ENCODE results near the gene FAM110D.

The FAM110D gene

GRCh38 chr1:26162220-26162709 lies 3.4 kb downstream of the FAM110D start:
- peak; percentile 47 for DNase-seq (ENCODE audit: low read depth, low spot score)

- DNase-seq (ENCODE audit: low read depth, low spot score): no peak
Measured at GRCh38 chr1:26163684-26164035, 4.8 kb downstream of the FAM110D start.

- peak; percentile 88 for DNase-seq (ENCODE audit: low read depth, low spot score)
Measured at GRCh38 chr1:26164036-26164860, 5.4 kb downstream of the FAM110D start.

- DNase-seq (ENCODE audit: low read depth, low spot score): peak; percentile 78
Measured at GRCh38 chr1:26164861-26165842, 6.3 kb downstream of the FAM110D start.

- no peak for DNase-seq (ENCODE audit: low read depth, low spot score)
Measured at GRCh38 chr1:26166719-26167281, 7.9 kb downstream of the FAM110D start.

DNA sequence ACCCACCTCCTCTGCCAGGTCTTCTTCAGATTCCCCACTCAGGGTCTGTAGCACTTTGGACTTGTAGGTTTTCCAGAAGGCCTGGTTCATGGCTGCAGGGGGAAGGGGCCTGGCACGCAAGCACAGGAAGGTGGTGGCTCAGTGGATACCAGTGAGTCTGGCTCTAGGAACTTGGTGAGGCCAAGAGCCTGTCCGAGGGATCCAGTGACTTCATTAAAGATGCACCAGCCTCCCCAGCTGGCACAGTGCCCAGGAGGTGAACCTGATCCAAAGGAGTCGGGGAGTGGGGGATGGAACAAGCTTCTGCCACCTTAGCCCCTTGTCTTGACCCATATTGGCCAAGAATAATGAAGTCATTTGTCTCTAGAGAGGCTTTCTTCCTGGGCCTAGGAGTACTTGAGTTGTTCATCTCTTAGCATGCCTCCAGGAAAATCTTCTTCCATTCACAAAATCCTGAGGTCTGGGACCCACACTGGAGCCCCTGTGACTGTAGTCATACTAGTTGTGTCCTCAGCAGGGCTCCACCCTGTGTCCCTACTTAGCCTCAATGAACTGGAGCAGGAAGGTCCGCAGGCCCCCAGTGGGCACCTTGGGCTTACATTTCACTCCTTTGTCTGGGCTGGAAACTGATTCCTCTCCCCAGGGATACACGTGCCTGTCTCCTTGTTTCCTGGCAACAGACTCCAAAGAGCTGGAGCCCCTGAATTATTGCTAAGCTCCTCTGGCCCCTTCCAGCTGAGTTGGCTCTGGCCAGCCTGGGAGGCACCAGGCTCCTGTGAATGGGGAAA lies 9.7 kb downstream of the FAM110D start, which contains the start of gene C1orf232:
TSS of gene C1orf232 (minus strand) at position 554 of the 788 bp plus-strand sequence. CDS start at position 90, 464 bp downstream.
- DNase-seq (ENCODE audit: low read depth, low spot score): peak; percentile 32

DNA sequence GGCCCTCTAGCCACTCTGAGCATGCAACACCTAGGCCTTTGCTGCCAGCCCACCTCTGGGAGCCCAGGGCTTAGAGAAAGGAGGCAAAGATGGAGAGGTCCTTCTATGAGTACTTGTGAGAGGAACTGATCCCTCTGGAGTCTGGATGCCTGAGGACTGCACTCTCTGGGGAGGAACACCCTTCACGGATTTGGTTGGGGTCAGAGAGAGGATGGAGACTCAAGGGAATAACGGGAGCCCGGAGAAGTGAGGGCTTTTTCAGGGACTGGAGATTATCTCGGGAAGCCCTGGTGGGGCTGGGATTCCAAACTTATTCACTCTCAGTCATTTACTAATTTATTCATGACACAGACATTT lies 10.3 kb downstream of the FAM110D start:
- no peak for DNase-seq (ENCODE audit: low read depth, low spot score)

DNA sequence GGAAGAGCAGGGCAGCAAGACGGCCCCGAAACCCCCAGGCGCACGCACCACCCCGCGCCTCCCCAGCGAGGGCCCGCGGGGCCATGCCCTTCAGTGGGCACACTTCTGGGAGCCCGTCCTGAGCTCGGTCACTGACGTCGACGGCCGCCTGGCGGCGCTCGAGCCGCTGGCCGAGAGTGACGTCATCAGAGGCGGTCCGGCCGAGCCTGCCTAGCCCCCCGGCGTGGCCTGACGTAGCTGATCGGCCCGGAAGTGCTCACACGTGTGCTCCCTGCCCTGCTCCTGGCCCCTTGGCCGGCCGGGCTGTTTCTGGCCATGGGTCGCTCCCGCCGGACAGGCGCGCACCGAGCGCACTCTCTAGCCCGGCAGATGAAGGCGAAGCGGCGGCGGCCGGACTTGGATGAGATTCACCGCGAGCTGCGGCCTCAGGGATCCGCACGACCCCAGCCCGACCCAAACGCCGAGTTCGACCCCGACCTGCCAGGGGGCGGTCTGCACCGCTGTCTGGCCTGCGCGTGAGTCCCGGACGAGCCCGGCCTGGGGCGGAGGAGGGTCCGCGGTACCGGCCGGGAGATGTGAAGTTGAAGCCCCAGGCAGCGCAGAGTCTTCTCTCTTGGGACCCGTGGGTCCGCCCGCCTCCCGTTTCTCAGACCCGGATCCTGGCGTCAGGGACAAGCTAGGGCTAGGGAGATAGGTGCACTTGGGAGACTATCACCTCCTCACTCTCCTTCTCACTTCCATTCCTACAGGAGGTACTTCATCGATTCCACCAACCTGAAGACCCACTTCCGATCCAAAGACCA lies 11.0 kb downstream of the FAM110D start, which contains the start of gene ZNF593:
TSS of gene ZNF593 (plus strand) at position 240 of the 803 bp plus-strand sequence. CDS start at position 316, 76 bp downstream.
- peak; percentile 97 for DNase-seq (ENCODE audit: low read depth, low spot score)

GRCh38 chr1:26170472-26170821 lies 11.6 kb downstream of the FAM110D start:
- DNase-seq (ENCODE audit: low read depth, low spot score): no peak

DNA sequence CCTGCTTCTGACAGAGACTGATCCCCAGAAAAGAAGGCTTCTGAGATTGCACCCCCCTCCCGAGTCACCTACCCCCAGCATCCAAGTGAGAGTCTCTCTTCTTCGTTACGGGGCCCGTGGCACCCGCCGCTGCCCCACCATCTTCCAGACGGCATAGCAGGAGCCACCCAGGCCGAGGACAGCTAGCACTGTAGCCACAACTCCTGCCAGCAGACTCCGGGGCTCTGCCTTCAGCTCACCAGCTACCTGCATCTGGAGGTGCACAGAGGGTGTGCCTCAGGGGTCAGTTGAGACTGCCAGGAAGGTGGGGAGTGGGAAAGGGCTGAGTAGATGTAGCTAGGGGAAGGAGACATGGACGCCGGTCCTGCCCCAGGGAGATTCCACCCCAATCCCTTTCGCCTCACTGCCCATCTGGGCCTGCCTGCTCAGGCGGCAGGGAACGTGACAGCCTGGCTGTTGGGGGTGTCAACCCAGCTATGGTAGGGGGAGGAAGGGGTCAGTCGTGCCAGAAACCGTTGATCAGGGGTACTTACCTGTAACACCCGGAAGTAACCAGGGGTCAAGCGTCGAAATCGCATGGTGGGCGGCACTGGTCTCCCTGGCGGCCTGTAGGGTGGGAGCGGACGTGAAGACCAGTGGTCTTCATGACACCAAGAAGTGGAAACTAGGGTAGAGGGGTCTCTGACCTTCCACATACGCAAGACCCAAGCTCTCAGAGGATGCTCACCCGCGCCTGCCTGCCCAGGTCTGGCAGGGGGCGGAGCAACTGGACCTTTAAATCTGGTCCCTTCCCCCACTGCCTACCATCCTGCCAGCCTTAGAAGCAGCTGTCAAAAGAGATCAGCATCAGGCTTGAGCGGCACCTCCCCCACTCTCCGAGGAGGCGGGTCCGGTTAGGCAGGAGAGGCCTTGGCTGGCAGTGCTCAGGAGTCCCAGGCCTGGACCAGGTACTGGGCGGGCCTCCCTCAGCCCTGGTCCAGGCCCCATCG lies 12.5 kb downstream of the FAM110D start, which contains the start of gene ZNF593OS:
TSS of gene ZNF593OS (minus strand) at position 749 of the 989 bp plus-strand sequence. CDS start at position 578, 171 bp downstream.
- DNase-seq (ENCODE audit: low read depth, low spot score): peak; percentile 57

DNA sequence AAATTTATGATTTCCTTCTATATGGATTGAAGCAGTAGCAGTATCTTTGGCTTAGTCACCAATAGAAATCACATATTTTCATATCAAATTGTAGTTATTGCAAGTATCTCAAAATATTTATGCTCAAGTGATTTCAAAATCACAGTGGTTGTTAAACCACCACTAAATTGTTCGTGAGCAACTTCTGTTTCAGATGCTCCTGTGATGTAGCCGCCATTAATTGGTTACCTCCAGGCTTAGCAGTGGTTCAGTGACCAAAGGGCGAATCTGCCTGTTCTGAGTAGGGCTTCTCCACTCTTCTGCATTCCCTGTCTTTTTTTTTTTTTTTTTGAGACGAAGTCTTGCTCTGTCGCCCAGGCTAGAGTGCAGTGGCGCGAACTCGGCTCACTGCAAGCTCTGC lies 16.5 kb downstream of the FAM110D start:
- DNase-seq (ENCODE audit: low read depth, low spot score): no peak

DNA sequence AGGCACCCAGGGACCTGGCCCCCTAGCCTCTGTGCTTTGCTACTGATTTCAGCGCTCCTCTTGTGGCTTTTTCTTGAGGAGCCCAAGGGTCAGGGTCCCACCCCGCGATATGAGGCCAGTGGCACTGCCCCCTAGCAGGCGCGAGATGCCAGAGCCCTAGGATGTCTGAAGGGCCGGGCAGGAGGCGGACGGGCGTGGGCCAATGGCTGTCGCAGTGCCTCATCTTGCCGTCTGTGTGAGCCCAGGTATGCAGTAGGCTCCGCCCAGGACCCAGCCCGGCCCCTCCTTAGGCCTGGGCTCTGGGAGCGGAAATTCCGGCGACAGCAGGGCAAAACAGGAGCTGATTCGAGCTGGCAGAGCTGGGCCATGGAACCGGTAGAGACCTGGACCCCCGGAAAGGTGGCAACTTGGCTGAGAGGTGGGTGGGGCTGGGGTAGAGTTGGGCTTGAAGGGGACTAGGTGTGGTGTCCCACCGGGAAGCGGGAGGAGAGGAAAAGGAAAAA lies 18.4 kb downstream of the FAM110D start, which contains the start of gene CNKSR1:
TSS of gene CNKSR1 (plus strand) at position 310 of the 503 bp plus-strand sequence. CDS start at position 367, 57 bp downstream.
- peak; percentile 96 for DNase-seq (ENCODE audit: low read depth, low spot score)

DNA sequence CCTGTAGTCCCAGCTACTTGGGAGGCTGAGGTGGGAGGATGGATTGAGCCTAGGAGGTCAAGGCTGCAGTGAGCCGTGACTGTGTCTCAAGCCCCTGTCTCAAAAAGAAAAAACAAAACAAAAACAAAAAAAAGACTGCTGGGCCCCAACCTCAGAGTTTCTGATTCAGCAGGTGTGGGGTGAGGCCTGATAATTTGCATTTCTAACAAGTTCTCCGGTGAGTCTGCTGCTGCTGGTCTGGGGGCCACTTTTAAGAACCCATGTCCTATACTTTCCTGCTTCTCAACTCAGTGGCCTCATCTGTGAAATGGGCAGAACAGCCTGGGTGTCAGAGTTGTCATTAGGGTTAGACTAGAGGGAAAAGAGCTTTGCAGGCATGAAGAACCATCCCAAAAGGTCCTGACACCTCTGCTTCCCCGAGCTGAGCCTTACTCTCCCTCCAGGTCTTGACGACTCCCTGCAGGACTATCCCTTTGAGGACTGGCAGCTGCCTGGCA lies 21.2 kb downstream of the FAM110D start:
- DNase-seq (ENCODE audit: low read depth, low spot score): no peak

DNA sequence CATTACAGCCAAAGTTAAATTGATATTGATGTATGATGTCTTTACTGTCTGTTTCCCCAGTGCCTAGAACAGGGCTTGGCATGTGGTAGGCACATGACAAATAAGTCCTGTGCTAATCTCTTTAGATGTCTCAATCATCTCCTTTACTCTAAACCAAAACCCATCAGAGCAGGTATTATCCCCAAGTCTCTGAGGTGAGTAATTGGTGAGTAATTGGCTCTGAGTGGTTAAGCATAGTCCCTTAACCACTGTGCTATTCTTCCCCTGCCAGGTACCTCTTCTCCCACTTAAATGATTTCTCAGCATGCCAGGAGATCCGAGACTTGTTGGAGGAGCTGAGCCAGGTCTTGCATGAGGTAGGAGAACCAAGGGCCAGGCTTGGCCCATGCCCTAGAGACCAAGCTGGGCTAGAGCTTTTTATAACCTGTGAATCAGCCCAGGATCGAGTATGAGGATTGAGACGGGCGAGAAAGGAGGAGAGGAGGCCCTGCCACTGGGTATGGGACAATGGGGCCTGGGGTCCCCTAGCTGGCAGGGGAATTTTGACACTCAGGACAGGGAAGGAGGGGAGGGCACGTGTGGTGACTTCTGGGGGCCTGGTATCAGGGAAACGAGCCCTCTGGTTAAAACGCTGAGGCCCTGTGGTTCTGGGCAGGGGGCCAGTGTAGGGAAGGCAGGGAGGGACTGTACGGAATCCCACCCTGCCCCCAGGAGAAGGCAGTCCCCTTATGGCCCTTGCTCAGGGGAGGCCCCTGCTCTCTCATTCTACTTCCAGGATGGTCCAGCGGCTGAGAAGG lies 22.9 kb downstream of the FAM110D start:
- DNase-seq (ENCODE audit: low read depth, low spot score): no peak

- no peak for DNase-seq (ENCODE audit: low read depth, low spot score)
Measured at GRCh38 chr1:26182383-26182696, 23.5 kb downstream of the FAM110D start.

DNA sequence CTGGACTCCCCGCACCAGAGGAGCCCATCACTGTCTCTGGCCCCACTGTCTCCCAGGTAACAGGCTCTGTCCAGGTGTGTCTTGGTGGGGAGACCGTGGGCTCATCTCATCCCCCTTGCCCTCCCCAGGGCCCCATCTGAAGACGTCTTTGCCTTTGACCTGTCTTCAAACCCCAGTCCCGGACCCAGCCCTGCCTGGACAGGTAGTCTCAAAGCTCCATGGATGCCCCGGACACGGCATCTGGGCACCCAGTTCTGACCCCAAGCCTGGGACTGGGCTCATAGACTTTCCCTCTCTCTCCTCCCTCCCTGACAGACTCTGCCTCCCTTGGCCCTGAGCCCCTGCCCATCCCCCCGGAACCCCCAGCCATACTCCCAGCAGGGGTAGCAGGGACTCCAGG lies 25.2 kb downstream of the FAM110D start:
- no peak for DNase-seq (ENCODE audit: low read depth, low spot score)

GRCh38 chr1:26184883-26185282 lies 26.0 kb downstream of the FAM110D start:
- DNase-seq (ENCODE audit: low read depth, low spot score): no peak

DNA sequence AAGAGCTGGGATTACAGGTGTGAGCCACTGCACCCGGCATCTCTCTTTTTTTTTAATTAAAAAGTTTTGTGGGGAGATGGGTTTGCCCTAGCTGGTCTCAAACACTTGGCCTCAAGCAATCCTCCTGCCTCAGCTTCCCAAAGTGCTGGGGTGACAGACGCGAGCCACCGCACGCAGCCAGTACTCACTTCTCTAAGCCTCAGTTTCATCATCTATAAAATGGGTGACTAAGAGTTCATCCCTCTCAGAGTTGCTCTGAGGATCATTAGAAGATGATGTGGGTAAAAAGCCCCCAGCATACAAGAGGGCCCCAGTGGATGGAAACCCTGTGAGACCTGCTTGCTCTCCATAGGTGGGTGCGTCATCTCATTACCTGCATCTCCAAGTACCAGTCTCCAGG lies 29.0 kb downstream of the FAM110D start:
- DNase-seq (ENCODE audit: low read depth, low spot score): no peak

All from ELF-1 (cell line).